Gastrocnemius medialis (tissue), 4 donors: ENCODE results near the gene CFHR4. TPM values are rescaled to one million over a fixed set of nuclear protein-coding genes. Genes with fewer than 3 reads are reported as not detected.

Experiments used
- ATAC-seq, 2 donors: fragments of 150-250 bp; one replicate each; pipeline ENCODE4 v1.9.1; 2016
- DNase-seq, 2 donors: peaks; one replicate each; pipeline ENCODE4 v3.0.0-alpha.2; 2019
- H3K27ac ChIP-seq, 4 donors: fragments of 200-600 bp; sonication (generic); 1 replicate in 1 of 4; 2 replicates in 3 of 4; pipeline ENCODE4 v1.5.1; 2016 to 2018; ENCODE audit warnings: mild to moderate bottlenecking in 2 of 4, moderate library complexity in 1 of 4
- H3K27me3 ChIP-seq, 3 donors: fragments of 200-600 bp; sonication (generic) in 2 of 3; 1 replicate in 1 of 3; 2 replicates in 2 of 3; pipeline versions ENCODE4 v1.5.1 to v1.6.0; 2016 to 2019; ENCODE audit warnings: mild to moderate bottlenecking in 1 of 3, moderate library complexity in 1 of 3
- H3K36me3 ChIP-seq, 2 donors: fragments of 200-600 bp; sonication (generic) in 1 of 2; one replicate each; pipeline ENCODE4 v1.5.1; 2017 to 2018
- H3K4me1 ChIP-seq, 2 donors: fragments of 200-600 bp; sonication (generic) in 1 of 2; one replicate each; pipeline ENCODE4 v1.5.1; 2016 to 2017; ENCODE audit warnings: mild to moderate bottlenecking in 2 of 2
- H3K4me3 ChIP-seq, 4 donors: fragments of 200-600 bp; sonication (generic) in 3 of 4; 1 replicate in 1 of 4; 2 replicates in 3 of 4; pipeline ENCODE4 v1.5.1; 2016 to 2019; ENCODE audit warnings: mild to moderate bottlenecking in 2 of 4
- H3K9me3 ChIP-seq, 3 donors: fragments of 200-600 bp; sonication (generic) in 2 of 3; 1 replicate in 1 of 3; 2 replicates in 2 of 3; pipeline ENCODE4 v1.5.1; 2016 to 2019
- POLR2A ChIP-seq, 2 donors: fragments of 450-650 bp; IDR thresholded peaks; one replicate each; pipeline ENCODE4 v1.6.1; 2017; ENCODE audit warnings: antibody characterized with exemption in 2 of 2, mild to moderate bottlenecking in 2 of 2, moderate library complexity in 2 of 2
- in situ Hi-C, 4 donors: fragments of 200-750 bp; cut with MboI; loops; one replicate each; pipeline versions ENCODE4 v1.15.0 to v1.8.0; 2017; ENCODE audit warnings: low sequenced_read_pairs in 4 of 4
- intact Hi-C: fragments of 100-400 bp; cut with DNase I; formaldehyde crosslinking; loops from one replicate; pipeline ENCODE4 v1.15.1; 2023; ENCODE audit warnings: low total_unique reads
- total RNA-seq, 4 donors: library from RNA; depleted of rRNA; stranded (reverse); fragments of >200 nt; gene quantifications; one replicate each; pipeline versions ENCODE4 v1.1.0 to v1.2.3, GENCODE V29; 2016
- TF ChIP-seq, protein P1 (sequence below), 5 experiments: fragments of 450-650 bp in 3 of 5; fragments of 200-600 bp in 2 of 5; sonication (generic) in 2 of 5; IDR thresholded peaks in 4 of 5; conservative IDR thresholded peaks in 1 of 5; 1 replicate in 4 of 5; 2 replicates in 1 of 5; pipeline ENCODE4 v1.5.1; 2016 to 2019; ENCODE audit warnings: antibody characterized with exemption in 5 of 5, mild to moderate bottlenecking in 3 of 5, moderate library complexity in 3 of 5

CFHR4 gene
- total RNA-seq, 4 donors from 2014 or later: 0.20 TPM; not detected in 3

DNA sequence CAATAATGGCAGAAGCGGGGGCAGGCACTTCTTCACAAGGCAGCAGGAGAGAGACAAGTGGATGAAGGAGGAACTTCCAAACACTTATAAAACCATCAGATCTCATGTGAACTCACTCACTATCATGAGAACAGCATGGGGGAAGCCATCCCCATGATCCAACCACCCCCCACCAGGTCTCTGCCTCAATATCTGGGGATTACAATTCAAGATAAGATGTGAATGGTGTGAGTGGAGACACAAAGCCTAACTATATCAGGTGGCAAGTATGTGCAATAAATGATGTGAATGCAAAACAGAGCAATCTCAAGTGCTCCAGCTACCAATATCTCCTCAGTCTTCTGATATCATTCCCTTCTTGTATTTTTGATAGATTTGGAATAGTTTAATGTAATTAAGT lies 68.1 kb downstream of the CFHR4 start:
- ATAC-seq: no peak
- no peak for DNase-seq
- Histone ChIP-seq H3K27me3 (no peaks in the 10 kb centered on the region), H3K27ac (no peak overlapping the region), H3K9me3 (no peaks in the 10 kb centered on the region), H3K36me3 (no peaks in the 10 kb centered on the region), H3K4me3 (no peak overlapping the region), H3K4me1 (no peaks in the 10 kb centered on the region)
- no peak for TF ChIP-seq POLR2A (IDR thresholded peaks at IDR 0.05)
- TF ChIP-seq, protein P1, sequence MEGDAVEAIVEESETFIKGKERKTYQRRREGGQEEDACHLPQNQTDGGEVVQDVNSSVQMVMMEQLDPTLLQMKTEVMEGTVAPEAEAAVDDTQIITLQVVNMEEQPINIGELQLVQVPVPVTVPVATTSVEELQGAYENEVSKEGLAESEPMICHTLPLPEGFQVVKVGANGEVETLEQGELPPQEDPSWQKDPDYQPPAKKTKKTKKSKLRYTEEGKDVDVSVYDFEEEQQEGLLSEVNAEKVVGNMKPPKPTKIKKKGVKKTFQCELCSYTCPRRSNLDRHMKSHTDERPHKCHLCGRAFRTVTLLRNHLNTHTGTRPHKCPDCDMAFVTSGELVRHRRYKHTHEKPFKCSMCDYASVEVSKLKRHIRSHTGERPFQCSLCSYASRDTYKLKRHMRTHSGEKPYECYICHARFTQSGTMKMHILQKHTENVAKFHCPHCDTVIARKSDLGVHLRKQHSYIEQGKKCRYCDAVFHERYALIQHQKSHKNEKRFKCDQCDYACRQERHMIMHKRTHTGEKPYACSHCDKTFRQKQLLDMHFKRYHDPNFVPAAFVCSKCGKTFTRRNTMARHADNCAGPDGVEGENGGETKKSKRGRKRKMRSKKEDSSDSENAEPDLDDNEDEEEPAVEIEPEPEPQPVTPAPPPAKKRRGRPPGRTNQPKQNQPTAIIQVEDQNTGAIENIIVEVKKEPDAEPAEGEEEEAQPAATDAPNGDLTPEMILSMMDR (IDR thresholded peaks at IDR 0.05 in 4 of 5, conservative IDR thresholded peaks at IDR 0.05 in 1 of 5): no peak
- in situ Hi-C loops: no loop called here
- intact Hi-C loops: no loop called here

DNA sequence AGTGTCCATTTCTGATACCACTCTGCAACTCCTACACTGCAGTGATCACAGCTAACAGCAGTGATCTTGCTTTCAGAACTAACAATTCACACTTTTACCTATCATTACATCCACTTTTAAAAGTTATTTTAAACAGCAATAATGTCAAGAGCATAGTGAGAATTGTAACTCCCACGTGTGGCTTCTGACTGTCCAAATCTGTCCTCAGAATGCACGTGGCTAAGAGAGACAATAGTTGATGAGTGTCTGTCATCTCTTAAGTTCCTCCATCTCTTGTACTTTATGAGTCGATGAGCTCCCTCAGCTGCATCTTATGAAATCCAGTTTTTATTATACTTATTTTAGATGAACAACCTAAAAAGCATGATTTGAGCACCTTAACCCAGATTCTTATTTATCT lies 73.0 kb downstream of the CFHR4 start:
- no peaks in the 10 kb centered on the region for H3K9me3 ChIP-seq
- H3K4me3 ChIP-seq: no peak overlapping the region
- H3K4me1 ChIP-seq: no peaks in the 10 kb centered on the region
- H3K27ac ChIP-seq: no peak overlapping the region
- TF ChIP-seq, protein P1 (IDR thresholded peaks at IDR 0.05 in 4 of 5, conservative IDR thresholded peaks at IDR 0.05 in 1 of 5): no peak
- TF ChIP-seq POLR2A (IDR thresholded peaks at IDR 0.05): no peak
- in situ Hi-C loops (no loop called here), intact Hi-C loops (no loop called here)
- H3K27me3 ChIP-seq: no peaks in the 10 kb centered on the region
- DNase-seq (no peak), ATAC-seq (no peak)
- no peaks in the 10 kb centered on the region for H3K36me3 ChIP-seq

Other genes with a start within 250 kb of the CFHR4 start
- 10 to 100 TPM; 12.2 to 35.1 (median 24.3) TPM for gene CFH, start 236.0 kb upstream of the CFHR4 start, total RNA-seq
- gene CFHR3, start 113.2 kb upstream of the CFHR4 start, total RNA-seq: 1 to 10 TPM in 1 of 4 donors, under 1 TPM in 1, not detected in 2; 0.49 to 1.5 TPM
- gene CFHR1, start 68.3 kb upstream of the CFHR4 start, total RNA-seq: 1 to 10 TPM in 1 of 4 donors, under 1 TPM in 1, not detected in 2; 0.52 to 1.6 TPM
- gene CFHR2, start 55.7 kb downstream of the CFHR4 start, total RNA-seq: under 1 TPM in 2 of 4 donors, not detected in 2; 0.59 to 0.69 TPM
- not detected for gene CFHR5, start 89.5 kb downstream of the CFHR4 start, total RNA-seq
- gene F13B, start 179.2 kb downstream of the CFHR4 start, total RNA-seq: not detected